ENCODE results near the gene IFT88. TPM values are rescaled to one million over a fixed set of nuclear protein-coding genes. Genes with fewer than 3 reads are reported as not detected.

IFT88 gene
- 10 to 100 TPM; 11.7 to 20.6 (median 14.2) TPM for polyA plus RNA-seq (ENCODE audit: insufficient read length in 10 of 10)
- long read RNA-seq, donor 1 = 0 reads
- long read RNA-seq, donor 2, partial matches to known transcripts = 0 of 1 reads
- long read RNA-seq, donor 2, other reads (novel, unspliced or antisense) = 0 of 1 reads
- long read RNA-seq, donor 3 = 0 reads
- long read RNA-seq, donor 4 = 0 reads
- long read RNA-seq, donor 5 = 0 reads
- long read RNA-seq, donor 6 = 0 reads
- long read RNA-seq, donor 7 = 0 reads
- long read RNA-seq, donor 8 = 0 reads
- long read RNA-seq, donor 9 = 0 reads

- DNase-seq = peak; percentile 91 to 98 (median 92)
These were observed at the start of gene IFT88 for GRCh38 chr13:20566898-20567874. Gene IFT88 (plus strand): TSS chr13:20567157. CDS start chr13:20574386, 7,229 bp downstream.

- peak; percentile 52 to 90 (median 78) for DNase-seq
These were observed 48.3 kb upstream of the IFT88 start for GRCh38 chr13:20518660-20519100.

- peak; percentile 16 to 55 (median 21) for DNase-seq
These were observed 47.1 kb upstream of the IFT88 start for GRCh38 chr13:20519875-20520274.

GRCh38 chr13:20521364-20522115 is 45.4 kb upstream of the IFT88 start:
- DNase-seq = no peak

GRCh38 chr13:20525144-20525600 is 41.8 kb upstream of the IFT88 start:
- DNase-seq = peak; percentile 12 to 72 (median 37)

- peak; percentile 66 to 91 (median 85) for DNase-seq
These were observed 41.1 kb upstream of the IFT88 start, which contains the start of gene CRYL1 for GRCh38 chr13:20525601-20526544. Gene CRYL1 (minus strand): TSS chr13:20525857. CDS start chr13:20525794, 63 bp downstream.

- DNase-seq = peak in 2 of 3 donors; percentile 24 to 58
These were observed 40.3 kb upstream of the IFT88 start for GRCh38 chr13:20526664-20527063.

- no peak for DNase-seq
These were observed 38.5 kb upstream of the IFT88 start for GRCh38 chr13:20528452-20528851.

- no peak for DNase-seq
These were observed 32.8 kb upstream of the IFT88 start for GRCh38 chr13:20534038-20534608.

- DNase-seq = no peak
These were observed 30.0 kb upstream of the IFT88 start for GRCh38 chr13:20536992-20537391.

GRCh38 chr13:20544201-20544923 is 22.6 kb upstream of the IFT88 start:
- no peak for DNase-seq

GRCh38 chr13:20546556-20546955 is 20.4 kb upstream of the IFT88 start:
- DNase-seq = no peak

GRCh38 chr13:20547479-20547908 is 19.5 kb upstream of the IFT88 start:
- DNase-seq = no peak

- DNase-seq = peak in 2 of 3 donors; percentile 28 to 62
These were observed 16.2 kb upstream of the IFT88 start for GRCh38 chr13:20550799-20551198.

- DNase-seq = peak in 2 of 3 donors; percentile 16 to 68
These were observed 13.6 kb upstream of the IFT88 start for GRCh38 chr13:20553311-20553710.

- DNase-seq = no peak
These were observed 8.0 kb upstream of the IFT88 start for GRCh38 chr13:20558982-20559381.

- no peak for DNase-seq
These were observed 7.1 kb upstream of the IFT88 start for GRCh38 chr13:20559659-20560356.

GRCh38 chr13:20561741-20562140 is 5.2 kb upstream of the IFT88 start:
- no peak for DNase-seq

Data from muscle of back (tissue), 13 donors.